PC-9 (cell line): ENCODE data around the gene SPATA2. TPM values are rescaled to one million over a fixed set of nuclear protein-coding genes. Genes with fewer than 3 reads are reported as not detected.

ENCODE experiments used
- BruUV-seq: library from RNA; stranded (reverse); fragments of 400-500 nt; replicated peaks from 2 replicates; lab custom pipeline; 2021; lab: Mats Ljungman, UMichigan
- CTCF ChIA-PET: fragments of 300-600 bp; sonication (Branson Sonifier 250); formaldehyde crosslinking; loops from one replicate; lab custom pipeline; 2022; ENCODE audit warnings: antibody characterized with exemption; lab: Charles Lee
- POLR2A ChIA-PET: fragments of 300-600 bp; sonication (Branson Sonifier 250); formaldehyde crosslinking; loops from one replicate; lab custom pipeline; 2022; ENCODE audit warnings: antibody characterized with exemption; ENCODE audit not compliant: unreplicated experiment; lab: Charles Lee
- DNase-seq, 2 experiments: peaks; one replicate each; pipeline versions ENCODE4 v3.0.0 to v3.0.0-alpha.2; 2015 to 2022; ENCODE audit warnings: mixed read lengths in 1 of 2
- H2AFZ ChIP-seq: fragments of 200-600 bp; sonication (generic); 2 replicates; pipeline ENCODE4 v1.8.1; 2017; ENCODE audit warnings: antibody characterized with exemption
- H3F3A ChIP-seq: fragments of 200-600 bp; sonication (generic); 2 replicates; pipeline ENCODE4 v1.8.1; 2017; ENCODE audit warnings: antibody characterized with exemption, mild to moderate bottlenecking, low read depth; ENCODE audit not compliant: insufficient read depth
- H3K27ac ChIP-seq: fragments of 200-600 bp; sonication (generic); 2 replicates; pipeline ENCODE4 v1.6.1; 2016; ENCODE audit warnings: mixed run types
- H3K27me3 ChIP-seq: fragments of 200-600 bp; sonication (generic); 2 replicates; pipeline ENCODE4 v1.6.1; 2016; ENCODE audit warnings: low read depth, mixed run types; ENCODE audit not compliant: insufficient read depth
- H3K36me3 ChIP-seq: fragments of 200-600 bp; sonication (generic); 2 replicates; pipeline ENCODE4 v1.6.1; 2016; ENCODE audit warnings: low read depth, mixed run types
- H3K4me1 ChIP-seq: fragments of 200-600 bp; sonication (generic); replicated peaks from 2 replicates; pipeline ENCODE4 v1.6.1; 2016; ENCODE audit warnings: mixed run types; ENCODE audit not compliant: insufficient read depth
- H3K4me2 ChIP-seq: fragments of 200-600 bp; sonication (generic); 2 replicates; pipeline ENCODE4 v1.6.1; 2017; ENCODE audit warnings: mixed run types
- H3K4me3 ChIP-seq: fragments of 200-600 bp; sonication (generic); 2 replicates; pipeline ENCODE4 v1.6.1; 2016; ENCODE audit warnings: mixed run types
- H3K79me2 ChIP-seq: fragments of 200-600 bp; sonication (generic); 2 replicates; pipeline ENCODE4 v1.6.1; 2017; ENCODE audit warnings: low read depth, mixed run types
- H3K9me2 ChIP-seq: fragments of 200-600 bp; sonication (generic); 2 replicates; pipeline ENCODE4 v1.8.1; 2017; ENCODE audit warnings: mild to moderate bottlenecking; ENCODE audit not compliant: insufficient read depth
- H3K9me3 ChIP-seq: fragments of 200-600 bp; sonication (generic); 2 replicates; pipeline ENCODE4 v1.8.1; 2016; ENCODE audit warnings: low read depth; ENCODE audit not compliant: insufficient read depth
- H4K20me1 ChIP-seq: fragments of 200-600 bp; sonication (generic); 2 replicates; pipeline ENCODE4 v1.8.1; 2017; ENCODE audit not compliant: insufficient read depth
- EZH2 ChIP-seq: fragments of 200-600 bp; sonication (generic); IDR thresholded peaks from 2 replicates; pipeline ENCODE4 v1.8.0; 2017; ENCODE audit warnings: antibody characterized with exemption, low read depth
- intact Hi-C: fragments of 100-400 bp; cut with micrococcal nuclease; formaldehyde crosslinking; loops from one replicate; pipeline ENCODE4 v1.10.0; 2022; ENCODE audit not compliant: unreplicated experiment
- total RNA-seq: library from RNA; stranded (reverse); gene quantifications from 2 replicates; pipeline ENCODE4 v1.2.3, GENCODE V29; 2021
- TF ChIP-seq, protein P1 (sequence below): fragments of 200-600 bp; sonication (generic); conservative IDR thresholded peaks from 2 replicates; pipeline ENCODE4 v1.6.1; 2017; ENCODE audit warnings: mixed run types, antibody characterized with exemption, mild to moderate bottlenecking, moderate library complexity

SPATA2 gene
- total RNA-seq, 1 experiment from 2014 or later = 10.9 TPM

DNA sequence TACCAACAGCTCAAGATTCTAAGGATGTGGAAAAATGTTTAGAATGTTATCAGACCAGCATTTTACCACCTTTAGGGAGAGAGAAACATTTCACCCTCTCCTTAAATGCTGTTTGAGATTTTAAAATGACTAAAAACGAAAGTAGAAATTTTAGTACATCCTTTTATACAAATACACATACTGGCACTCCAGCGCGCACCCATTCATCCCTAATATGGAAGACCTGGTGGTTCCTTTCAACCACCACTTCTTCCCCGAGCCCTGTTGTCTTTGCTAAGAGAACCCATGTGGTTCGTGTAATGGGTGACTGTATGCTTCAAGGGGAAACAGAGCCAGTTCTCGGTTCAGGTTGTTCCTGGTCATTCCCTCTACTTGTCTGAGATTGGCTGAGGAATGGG, 21.3 kb downstream of the SPATA2 start:
- ChIA-PET POLR2A (no interaction called here), CTCF (interaction anchor here (0.6 kb wide), 1 partner anchor 209 kb away, joined by 8 read pairs; no protein-coding TSS in a partner anchor)
- intact Hi-C loops = no loop called here

DNA sequence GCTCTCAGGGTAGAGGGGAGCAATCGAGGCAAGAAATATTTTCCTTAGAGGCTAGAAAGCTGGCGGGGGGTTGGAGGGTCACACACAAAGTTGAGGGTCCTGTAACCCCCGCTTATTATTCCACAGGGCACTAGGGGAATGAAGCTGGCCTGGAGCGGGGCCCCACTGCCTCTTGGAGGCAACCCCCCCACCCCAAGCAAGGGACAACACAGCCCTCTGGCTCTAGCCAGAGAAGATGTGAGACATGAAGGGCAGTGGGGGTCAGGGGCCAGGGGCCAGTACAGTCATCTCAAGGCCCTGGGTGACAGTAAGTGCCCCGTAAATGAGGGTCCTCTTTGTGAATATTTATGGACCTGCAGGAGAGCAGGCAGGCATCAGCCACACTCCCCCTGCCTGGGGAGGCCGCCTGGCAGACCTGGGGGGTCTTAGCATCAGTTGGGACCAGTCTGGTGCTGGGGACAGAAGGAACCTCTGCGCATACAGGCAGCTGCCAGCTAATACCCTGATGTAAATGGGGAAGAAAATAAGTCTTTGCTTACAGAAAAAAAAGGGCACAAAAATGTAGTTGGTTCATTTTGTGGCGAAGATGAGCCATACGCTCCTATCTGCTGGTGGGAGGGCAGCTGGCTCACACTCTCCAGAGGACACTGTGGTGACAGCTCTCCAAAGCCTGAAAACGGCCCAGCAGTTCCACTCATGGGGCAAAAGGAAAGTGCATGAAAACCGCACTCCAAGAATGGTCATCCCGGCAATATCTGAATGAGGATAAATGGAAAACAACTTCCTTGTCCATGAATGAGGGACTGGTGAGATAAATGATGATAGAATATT, 21.9 kb downstream of the SPATA2 start:
- Histone ChIP-seq H3K9me2 (no peaks in the 10 kb centered on the region), H3K9me3 (no peaks in the 10 kb centered on the region), H3K27ac (no peak overlapping the region), H3K36me3 (no peaks in the 10 kb centered on the region), H4K20me1 (no peaks in the 10 kb centered on the region), H3K4me1 (peaks cover 26% of the 10 kb centered on the region), H3F3A (peaks cover 15% of the 10 kb centered on the region; the same call in 1 of the 2 replicates), H3K4me2 (no peak overlapping the region), H2AFZ (no peak overlapping the region), H3K79me2 (no peaks in the 10 kb centered on the region), H3K4me3 (no peak overlapping the region), H3K27me3 (no peaks in the 10 kb centered on the region)
- POLR2A ChIA-PET = interaction anchor here (0.6 kb wide), 1 partner anchor 36 kb away, joined by 5 read pairs; no protein-coding TSS in a partner anchor
- DNase-seq = no peak
- CTCF ChIA-PET = interaction anchor here (0.6 kb wide), 3 partner anchors 24 to 222 kb away, joined by 3 to 8 read pairs (median 4); no protein-coding TSS in a partner anchor
- intact Hi-C loops = no loop called here
- no peak for TF ChIP-seq EZH2
- TF ChIP-seq, protein P1, sequence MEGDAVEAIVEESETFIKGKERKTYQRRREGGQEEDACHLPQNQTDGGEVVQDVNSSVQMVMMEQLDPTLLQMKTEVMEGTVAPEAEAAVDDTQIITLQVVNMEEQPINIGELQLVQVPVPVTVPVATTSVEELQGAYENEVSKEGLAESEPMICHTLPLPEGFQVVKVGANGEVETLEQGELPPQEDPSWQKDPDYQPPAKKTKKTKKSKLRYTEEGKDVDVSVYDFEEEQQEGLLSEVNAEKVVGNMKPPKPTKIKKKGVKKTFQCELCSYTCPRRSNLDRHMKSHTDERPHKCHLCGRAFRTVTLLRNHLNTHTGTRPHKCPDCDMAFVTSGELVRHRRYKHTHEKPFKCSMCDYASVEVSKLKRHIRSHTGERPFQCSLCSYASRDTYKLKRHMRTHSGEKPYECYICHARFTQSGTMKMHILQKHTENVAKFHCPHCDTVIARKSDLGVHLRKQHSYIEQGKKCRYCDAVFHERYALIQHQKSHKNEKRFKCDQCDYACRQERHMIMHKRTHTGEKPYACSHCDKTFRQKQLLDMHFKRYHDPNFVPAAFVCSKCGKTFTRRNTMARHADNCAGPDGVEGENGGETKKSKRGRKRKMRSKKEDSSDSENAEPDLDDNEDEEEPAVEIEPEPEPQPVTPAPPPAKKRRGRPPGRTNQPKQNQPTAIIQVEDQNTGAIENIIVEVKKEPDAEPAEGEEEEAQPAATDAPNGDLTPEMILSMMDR = no peak
- no TSS peak for BruUV-seq

More for the DNA sequence above, 21.3 kb downstream of the SPATA2 start:
- peaks cover 9% of the 10 kb centered on the region; the same call in 1 of the 2 replicates for H3F3A ChIP-seq
- no peaks in the 10 kb centered on the region for H3K9me3 ChIP-seq
- DNase-seq = no peak
- H3K27me3 ChIP-seq = no peaks in the 10 kb centered on the region
- H2AFZ ChIP-seq = no peak overlapping the region
- H3K4me2 ChIP-seq = no peak overlapping the region
- TF ChIP-seq, protein P1 = no peak
- no peak for TF ChIP-seq EZH2
- H3K4me1 ChIP-seq = peaks cover 20% of the 10 kb centered on the region
- no TSS peak for BruUV-seq
- H3K27ac ChIP-seq = no peak overlapping the region
- no peak overlapping the region for H3K4me3 ChIP-seq
- no peaks in the 10 kb centered on the region for H3K79me2 ChIP-seq
- no peaks in the 10 kb centered on the region for H4K20me1 ChIP-seq
- no peaks in the 10 kb centered on the region for H3K36me3 ChIP-seq
- no peaks in the 10 kb centered on the region for H3K9me2 ChIP-seq

DNA sequence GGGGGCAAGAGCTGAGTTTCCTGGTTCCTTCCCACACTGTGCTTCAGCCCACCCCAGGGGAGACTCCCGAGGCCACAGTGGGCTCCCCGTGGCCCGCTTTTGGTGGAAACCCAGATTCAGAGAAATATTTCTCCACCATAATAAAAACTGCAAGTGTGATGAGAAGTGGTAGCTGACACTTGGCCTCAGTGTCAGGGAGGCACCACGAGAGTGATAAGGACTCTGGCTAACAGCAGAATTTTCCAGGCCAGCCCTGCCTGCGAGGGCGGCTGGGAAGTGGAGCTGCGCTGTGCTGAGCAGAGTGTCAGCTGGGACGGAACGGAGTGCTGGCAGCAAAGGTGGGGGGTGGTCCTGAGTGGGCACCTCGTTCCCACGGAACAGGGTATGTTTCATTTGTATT, 22.5 kb downstream of the SPATA2 start:
- Histone ChIP-seq H3K27me3 (no peaks in the 10 kb centered on the region), H3K9me2 (no peaks in the 10 kb centered on the region), H3K4me1 (peaks cover 32% of the 10 kb centered on the region), H2AFZ (no peak overlapping the region), H3K27ac (no peak overlapping the region), H3K4me3 (no peak overlapping the region), H3K36me3 (no peaks in the 10 kb centered on the region), H3K4me2 (no peak overlapping the region), H3F3A (peaks cover 21% of the 10 kb centered on the region), H3K9me3 (no peaks in the 10 kb centered on the region), H4K20me1 (no peaks in the 10 kb centered on the region), H3K79me2 (no peaks in the 10 kb centered on the region)
- ChIA-PET CTCF (no interaction called here), POLR2A (interaction anchor here (0.6 kb wide), 1 partner anchor 37 kb away, joined by 5 read pairs; no protein-coding TSS in a partner anchor)
- intact Hi-C loops = no loop called here
- TF ChIP-seq, protein P1 = no peak
- no peak for TF ChIP-seq EZH2
- no TSS peak for BruUV-seq
- no peak for DNase-seq
